ENCODE measurements around the gene TOP3A. TPM values are rescaled to one million over a fixed set of nuclear protein-coding genes. Genes with fewer than 3 reads are reported as not detected.

TOP3A gene
- polyA plus RNA-seq, 3 donors, result 33.9 to 41.9 (median 37.0) TPM

GRCh38 chr17:18235743-18236256, 79.0 kb downstream of the TOP3A start:
- no peak for DNase-seq (ENCODE audit: low read depth in 3 of 3, low spot score in 2 of 3)

GRCh38 chr17:18234853-18235380, 79.9 kb downstream of the TOP3A start:
- DNase-seq (ENCODE audit: low read depth in 3 of 3, low spot score in 2 of 3), result no peak

- no peak for DNase-seq (ENCODE audit: low read depth in 3 of 3, low spot score in 2 of 3)
Observed at GRCh38 chr17:18233803-18234518, 80.8 kb downstream of the TOP3A start.

GRCh38 chr17:18231164-18231563, 83.6 kb downstream of the TOP3A start:
- no peak for DNase-seq (ENCODE audit: low read depth in 3 of 3, low spot score in 2 of 3)

- no peak for DNase-seq (ENCODE audit: low read depth in 3 of 3, low spot score in 2 of 3)
Observed at GRCh38 chr17:18230288-18231141, 84.3 kb downstream of the TOP3A start.

GRCh38 chr17:18229771-18230170, 85.0 kb downstream of the TOP3A start:
- no peak for DNase-seq (ENCODE audit: low read depth in 3 of 3, low spot score in 2 of 3)

GRCh38 chr17:18229254-18229653, 85.5 kb downstream of the TOP3A start:
- DNase-seq (ENCODE audit: low read depth in 3 of 3, low spot score in 2 of 3), result no peak

GRCh38 chr17:18228176-18228682, 86.6 kb downstream of the TOP3A start:
- no peak for DNase-seq (ENCODE audit: low read depth in 3 of 3, low spot score in 2 of 3)

- no peak for DNase-seq (ENCODE audit: low read depth in 3 of 3, low spot score in 2 of 3)
Observed at GRCh38 chr17:18227635-18228034, 87.2 kb downstream of the TOP3A start.

- no peak for DNase-seq (ENCODE audit: low read depth in 3 of 3, low spot score in 2 of 3)
Observed at GRCh38 chr17:18226284-18226945, 88.4 kb downstream of the TOP3A start.

- DNase-seq (ENCODE audit: low read depth in 3 of 3, low spot score in 2 of 3), result no peak
Observed at GRCh38 chr17:18225642-18226283, 89.0 kb downstream of the TOP3A start.

- DNase-seq (ENCODE audit: low read depth in 3 of 3, low spot score in 2 of 3), result peak in 2 of 3 donors; percentile 90 to 91
Observed at GRCh38 chr17:18225121-18225641, 89.6 kb downstream of the TOP3A start, which contains the start of gene LLGL1. TSS of gene LLGL1 (plus strand) at chr17:18225635. CDS start at chr17:18225683, 48 bp downstream.

- no peak for DNase-seq (ENCODE audit: low read depth in 3 of 3, low spot score in 2 of 3)
Observed at GRCh38 chr17:18224387-18225120, 90.2 kb downstream of the TOP3A start.

GRCh38 chr17:18224053-18224386, 90.8 kb downstream of the TOP3A start:
- DNase-seq (ENCODE audit: low read depth in 3 of 3, low spot score in 2 of 3), result no peak

Other genes starting within 250 kb of the TOP3A start
- gene DRG2, start 227.0 kb downstream of the TOP3A start, polyA plus RNA-seq (ENCODE audit: insufficient read length in 3 of 3), result 10 to 100 TPM; 31.3 to 38.4 (median 32.4) TPM
- gene MYO15A, start 206.2 kb downstream of the TOP3A start, polyA plus RNA-seq (ENCODE audit: insufficient read length in 3 of 3), result 1 to 10 TPM; 1.7 to 3.2 (median 2.3) TPM
- 10 to 100 TPM; 59.6 to 66.0 (median 63.8) TPM for gene ALKBH5, start 131.2 kb downstream of the TOP3A start, polyA plus RNA-seq (ENCODE audit: insufficient read length in 3 of 3)
- 10 to 100 TPM; 23.9 to 27.4 (median 25.5) TPM for gene LLGL1, start 89.4 kb downstream of the TOP3A start, polyA plus RNA-seq (ENCODE audit: insufficient read length in 3 of 3)
- 100 to 1,000 TPM; 129 to 142 (median 141) TPM for gene FLII, start 56.3 kb downstream of the TOP3A start, polyA plus RNA-seq (ENCODE audit: insufficient read length in 3 of 3)
- 10 to 100 TPM; 13.3 to 15.1 (median 13.8) TPM for gene MIEF2, start 54.3 kb downstream of the TOP3A start, polyA plus RNA-seq (ENCODE audit: insufficient read length in 3 of 3)
- 10 to 100 TPM; 15.3 to 16.1 (median 15.8) TPM for gene SMCR8, start 299 bp upstream of the TOP3A start, polyA plus RNA-seq (ENCODE audit: insufficient read length in 3 of 3)
- 10 to 100 TPM; 50.2 to 57.3 (median 56.5) TPM for gene SHMT1, start 48.6 kb upstream of the TOP3A start, polyA plus RNA-seq (ENCODE audit: insufficient read length in 3 of 3)
- gene EVPLL, start 62.8 kb upstream of the TOP3A start, polyA plus RNA-seq (ENCODE audit: insufficient read length in 3 of 3), result under 1 TPM; 0.28 to 0.64 (median 0.37) TPM
- gene LGALS9C, start 161.8 kb upstream of the TOP3A start, polyA plus RNA-seq (ENCODE audit: insufficient read length in 3 of 3), result under 1 TPM; 0.17 to 0.21 (median 0.18) TPM

Data from right renal cortex interstitium (tissue), 3 donors.